GM19099 (cell line): ENCODE results near the gene PFN3.
A peak's percentile ranks its signal among the peaks of the same experiment; 100 is the strongest.

Source experiments
- POLR2A ChIP-seq: IDR thresholded peaks from 3 replicates; pipeline ENCODE4 v1.6.1; 2011; ENCODE audit warnings: low read depth; ENCODE audit not compliant: insufficient read length; ENCODE audit errors: extremely low read depth

Gene PFN3

DNA sequence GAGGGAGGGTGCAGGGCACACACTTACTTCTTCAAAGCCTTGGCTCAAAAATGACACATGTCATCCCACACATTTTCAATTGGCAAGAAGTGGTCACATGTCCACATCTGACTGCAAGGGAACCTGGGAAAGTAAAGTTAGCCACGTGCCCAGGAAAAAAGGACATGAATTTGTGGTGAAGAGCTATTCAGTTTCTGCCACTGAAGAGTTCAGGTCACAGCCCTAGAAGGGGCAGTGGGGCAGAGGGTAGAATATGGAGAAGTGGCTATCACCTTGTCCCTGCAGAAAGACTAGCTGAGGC, 44.6 kb downstream of the PFN3 start:
- no peak for TF ChIP-seq POLR2A

DNA sequence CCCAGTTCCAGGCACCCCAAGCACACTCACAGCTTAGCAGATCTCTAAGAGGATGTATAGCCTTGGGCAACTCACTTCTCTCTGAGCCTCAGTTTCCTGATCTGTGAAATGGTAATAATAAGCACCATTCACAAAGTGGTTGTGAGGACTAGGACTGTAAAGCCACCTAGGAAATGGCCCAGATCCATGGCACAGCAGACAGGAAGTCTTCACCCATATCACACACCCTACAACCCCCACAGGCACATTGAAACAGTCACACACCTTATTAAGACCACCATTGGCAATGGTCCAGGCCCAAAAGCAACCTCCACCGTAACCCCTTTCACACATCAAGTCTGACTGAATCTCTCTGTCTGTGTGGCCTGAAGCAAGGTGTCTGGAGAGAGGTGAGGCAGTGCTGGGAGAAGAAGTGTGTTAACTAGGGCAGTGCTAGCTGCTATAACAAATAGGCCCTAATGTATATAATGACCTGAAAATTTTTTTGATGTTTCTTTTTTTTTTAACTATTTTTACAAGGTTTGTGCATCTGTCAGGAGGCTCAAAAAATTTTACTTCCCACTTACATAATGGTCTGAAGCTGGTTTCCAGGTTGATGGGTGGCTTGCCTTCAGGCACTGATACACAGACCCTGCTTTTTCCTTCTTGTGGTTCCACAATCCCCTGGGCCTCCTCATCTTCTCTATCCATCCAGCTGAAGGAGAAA, 45.1 kb downstream of the PFN3 start:
- TF ChIP-seq POLR2A = no peak

DNA sequence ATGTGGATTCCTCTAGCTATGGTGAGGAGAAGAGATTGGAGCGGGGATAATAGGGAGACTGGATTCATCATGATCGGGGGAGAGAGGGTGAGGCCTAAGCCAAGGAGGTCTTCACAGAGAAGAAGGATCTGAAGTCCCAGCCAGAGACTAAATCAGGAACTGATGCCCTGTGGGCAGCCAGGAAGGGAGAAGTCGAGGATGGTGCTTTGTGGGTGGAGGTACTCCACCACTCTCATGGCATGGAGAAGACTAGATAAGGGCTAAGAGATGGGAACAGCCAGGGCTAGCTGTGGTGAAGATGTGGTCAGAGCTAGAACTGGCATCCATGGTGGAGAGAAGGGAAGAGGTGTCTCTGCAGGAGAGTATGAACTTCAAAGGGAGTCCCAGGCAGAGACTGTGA, 45.8 kb downstream of the PFN3 start:
- no peak for TF ChIP-seq POLR2A

DNA sequence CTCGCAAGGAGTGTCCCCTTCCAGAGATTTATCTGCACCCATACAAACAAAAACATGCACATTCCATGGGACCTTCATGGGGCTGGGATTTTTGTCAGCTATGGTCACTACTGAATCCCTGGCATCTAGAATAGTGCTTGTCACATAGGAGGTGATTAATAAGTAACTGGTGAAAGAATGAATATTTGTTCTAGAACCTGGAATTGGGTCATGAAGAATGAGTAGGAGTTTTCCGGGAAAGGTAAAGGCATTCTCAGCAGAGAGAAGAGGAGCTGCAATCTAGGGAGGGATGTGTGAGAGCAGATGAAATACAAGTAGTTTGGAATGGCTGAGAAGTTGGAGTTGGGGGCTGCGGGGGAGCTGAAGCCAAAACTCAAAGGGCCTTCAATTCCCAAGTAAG, 46.2 kb downstream of the PFN3 start:
- no peak for TF ChIP-seq POLR2A

DNA sequence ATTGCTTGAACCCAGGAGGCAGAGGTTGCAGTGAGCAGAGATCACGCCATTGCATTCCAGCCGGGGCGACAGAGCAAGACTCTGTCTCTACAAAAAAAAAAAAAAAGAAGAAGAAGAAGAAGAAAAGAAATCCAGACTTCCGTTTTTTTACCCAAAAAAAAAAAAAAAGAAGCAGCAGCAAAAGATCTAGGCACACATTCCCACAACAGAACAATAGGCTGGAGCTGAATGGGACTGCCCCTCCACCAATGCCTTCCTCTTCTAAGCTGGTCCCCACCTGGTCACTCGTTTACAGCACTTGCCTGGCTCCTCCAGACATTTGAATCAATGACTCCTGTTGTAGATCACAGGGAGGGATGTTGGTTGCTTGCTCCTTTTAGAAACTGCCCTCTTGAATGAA, 47.4 kb downstream of the PFN3 start:
- no peak for TF ChIP-seq POLR2A

DNA sequence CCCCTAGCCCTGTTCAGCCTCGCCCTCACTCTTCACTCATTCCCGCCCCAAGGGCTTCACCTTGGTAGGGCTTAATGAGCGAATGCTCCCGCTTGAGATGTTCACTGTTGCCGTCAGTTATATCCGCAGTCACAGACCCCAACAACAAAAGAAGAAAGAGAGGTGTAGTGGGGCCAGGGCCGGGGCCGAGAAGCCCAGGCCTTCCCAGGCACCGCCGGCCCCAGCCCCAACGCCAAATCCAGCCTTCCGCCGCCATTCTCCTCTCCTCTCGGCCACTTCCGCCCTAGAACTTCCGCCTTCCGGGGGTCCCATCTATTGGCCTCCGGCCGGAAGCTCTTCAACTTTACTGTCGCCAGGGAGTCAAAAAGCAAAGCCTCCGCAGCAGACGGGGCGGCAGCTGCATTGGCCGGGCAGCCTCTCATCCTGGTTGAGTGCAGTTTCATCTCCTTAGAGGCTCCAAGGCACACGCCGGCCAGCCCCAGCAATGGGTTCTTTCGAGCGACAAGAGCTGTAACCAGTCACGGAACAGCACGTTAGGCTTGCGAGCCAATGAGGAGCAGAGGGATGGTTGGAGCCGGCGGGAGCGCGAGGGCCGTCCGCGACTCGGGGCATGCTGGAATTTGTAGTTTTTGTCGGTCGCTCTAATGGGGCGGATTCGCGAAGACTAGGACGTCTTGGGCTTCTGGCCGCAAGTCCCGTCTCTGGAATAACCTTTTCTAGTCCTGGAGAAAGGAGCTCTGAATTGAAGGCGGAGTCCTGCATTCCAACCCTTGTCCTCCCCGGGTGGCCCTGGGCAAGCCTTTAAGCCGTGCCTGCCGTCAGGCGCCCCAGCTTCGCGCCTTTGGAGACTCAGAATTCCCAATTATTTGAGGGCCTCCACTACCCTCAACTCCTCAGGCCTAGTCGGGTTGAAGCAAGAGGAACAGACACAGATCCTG, 48.8 kb downstream of the PFN3 start, which contains the start of gene LMAN2:
Gene LMAN2, minus strand, starts transcription at position 277 of the 938 bp plus-strand sequence. Its CDS starts 21 bp downstream, at position 256.
- peak; percentile 88 for TF ChIP-seq POLR2A

DNA sequence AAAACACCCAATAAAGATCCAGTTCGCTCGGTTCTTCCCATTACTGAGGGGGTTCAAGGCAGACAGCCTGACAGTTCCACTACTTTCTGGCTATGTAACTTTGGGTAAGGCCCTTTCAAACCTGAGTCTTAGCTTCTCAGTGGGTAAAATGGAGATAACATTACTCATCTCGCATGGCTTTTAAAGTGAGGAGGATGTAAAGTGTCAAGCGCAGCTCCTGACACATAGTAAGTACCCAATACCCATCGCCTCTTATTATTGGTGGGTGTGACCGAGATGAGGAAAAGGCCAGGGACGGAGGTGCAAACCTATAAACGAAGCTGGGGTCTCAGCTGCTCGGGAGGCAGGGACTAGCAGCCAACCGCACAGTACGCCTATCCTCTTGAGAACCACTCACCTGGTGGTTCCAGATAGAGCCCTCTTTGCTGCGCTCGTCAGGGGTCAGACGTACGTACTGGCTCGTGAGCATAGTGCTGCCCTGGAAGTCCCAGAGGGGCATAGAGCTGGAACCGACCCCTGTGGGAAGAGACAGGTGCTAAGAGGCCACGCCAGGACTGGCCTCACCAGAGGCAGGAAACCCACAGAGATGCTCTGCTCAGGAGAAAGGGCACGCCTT, 49.6 kb downstream of the PFN3 start:
- no peak for TF ChIP-seq POLR2A
